Stimulated activated CD8-positive, alpha-beta memory T cell treated with anti-CD3 and anti-CD28 coated beads, Interleukin-7, amount 100 ng/mL, for 1 hour (primary cell): ENCODE data around the gene PHYKPL.
"Not testable (repeated sequence)": the region's sequence is repeated elsewhere in the genome, so short reads cannot be mapped to it uniquely, and the experiment has no call there.

Source experiments
- DNase-seq, 2 donors: peaks; one replicate each; pipeline ENCODE4 v3.0.0-alpha.2; 2020; ENCODE audit warnings: low read depth in 2 of 2

The PHYKPL gene

DNA sequence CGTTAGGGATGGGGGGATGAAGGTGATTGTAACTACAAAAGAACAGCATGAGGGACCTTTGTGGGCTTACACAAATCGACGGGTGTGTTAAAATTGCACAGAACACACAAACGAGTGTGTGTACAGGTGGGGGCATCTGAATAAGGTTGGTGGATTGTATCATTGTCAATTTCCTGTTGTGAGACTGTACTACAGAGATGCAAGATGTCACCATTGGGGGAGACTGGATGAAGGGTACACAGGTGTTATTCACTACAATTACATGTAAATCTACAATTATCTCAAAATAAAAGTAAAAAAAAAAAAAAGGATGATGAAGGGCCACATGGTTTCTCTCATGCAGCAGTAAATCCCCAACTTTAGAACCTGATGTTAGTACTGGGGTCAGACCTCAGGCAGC is 31.4 kb upstream of the PHYKPL start:
- DNase-seq = no peak

DNA sequence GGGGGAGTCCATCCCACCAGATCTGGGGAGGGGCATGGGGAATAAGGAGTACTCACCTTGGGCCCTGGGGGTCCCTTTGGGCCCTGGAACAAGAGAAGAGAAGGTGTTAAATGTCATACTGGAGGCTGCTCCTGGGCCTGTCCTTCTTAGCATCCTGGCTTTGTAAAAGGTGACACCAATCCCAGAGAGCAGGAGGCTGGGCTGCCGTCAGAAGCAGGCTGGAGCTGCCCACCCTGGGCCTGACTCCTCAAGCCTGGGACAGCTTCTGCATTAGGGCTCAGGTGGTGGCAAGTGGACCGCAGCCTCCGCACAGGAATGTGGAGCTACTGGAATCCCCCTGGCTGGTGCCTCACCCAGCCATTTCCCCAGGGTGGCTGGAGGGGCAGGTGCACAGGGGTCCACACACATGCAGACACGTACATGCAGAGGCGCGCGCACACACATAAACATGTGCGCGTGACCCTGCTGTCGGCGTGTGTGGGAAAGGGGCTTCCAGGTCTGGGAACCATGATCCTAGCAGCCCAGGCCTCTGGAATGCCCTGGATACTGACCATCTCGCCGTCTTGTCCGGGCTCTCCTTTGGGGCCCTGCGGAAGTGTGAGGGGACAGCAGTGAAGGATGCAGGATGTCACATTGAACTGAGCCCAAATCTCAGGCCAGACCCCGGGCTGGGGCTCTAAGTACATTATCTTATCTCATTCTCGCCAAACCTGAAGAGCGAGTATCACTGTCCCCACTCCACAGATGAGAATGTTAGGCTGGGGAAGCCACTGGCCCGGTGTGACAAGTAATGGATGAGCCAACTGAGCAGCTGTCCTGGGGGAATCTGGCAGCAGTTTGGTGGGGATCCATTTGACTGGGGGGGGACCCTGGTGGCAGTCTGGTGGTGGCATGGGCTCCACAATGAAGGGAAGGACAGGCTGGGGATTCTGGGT is 29.3 kb upstream of the PHYKPL start:
- DNase-seq = no peak

DNA sequence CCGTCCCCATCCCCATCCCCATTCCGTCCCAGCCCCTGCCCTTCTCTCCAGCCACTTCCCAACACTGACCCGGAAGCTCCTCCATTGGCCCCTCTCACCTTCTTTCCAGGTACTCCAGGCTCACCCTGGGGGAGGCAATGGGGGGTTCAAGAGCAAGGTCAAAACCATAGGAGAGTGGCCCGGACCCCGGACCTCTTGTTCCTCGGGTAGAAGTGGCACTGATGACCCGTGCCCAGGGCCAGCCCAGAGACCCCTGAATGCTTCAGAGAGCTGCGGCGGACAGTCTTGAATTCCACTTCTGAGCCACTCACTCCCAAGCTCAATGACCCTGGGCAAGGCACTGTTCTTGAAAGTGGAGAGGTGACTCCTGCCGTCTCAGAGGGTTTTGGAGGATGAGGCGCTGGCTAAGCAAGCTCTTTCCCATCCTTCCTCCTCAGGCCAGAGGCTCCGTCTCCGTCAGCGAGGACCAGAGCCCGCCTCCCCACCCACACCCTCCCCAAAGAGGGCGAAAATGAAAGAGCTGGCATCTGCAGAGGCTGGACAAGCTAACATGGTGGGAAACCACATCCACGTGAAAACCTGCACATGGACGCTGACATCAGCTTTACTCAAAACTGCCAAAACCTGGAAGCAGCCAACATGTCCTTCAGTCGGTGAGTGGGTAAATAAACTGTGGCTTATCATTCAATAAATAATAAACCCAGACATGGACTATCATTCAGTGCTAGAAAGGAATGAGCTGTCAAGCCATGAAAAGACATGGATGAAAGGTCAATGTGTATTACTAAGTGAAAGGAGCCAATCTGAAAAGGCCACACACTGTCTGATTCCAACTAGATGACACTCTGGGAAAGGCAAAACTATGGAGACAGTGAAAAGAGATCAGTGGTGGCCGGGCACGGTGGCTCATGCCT is 27.3 kb upstream of the PHYKPL start:
- no peak for DNase-seq

DNA sequence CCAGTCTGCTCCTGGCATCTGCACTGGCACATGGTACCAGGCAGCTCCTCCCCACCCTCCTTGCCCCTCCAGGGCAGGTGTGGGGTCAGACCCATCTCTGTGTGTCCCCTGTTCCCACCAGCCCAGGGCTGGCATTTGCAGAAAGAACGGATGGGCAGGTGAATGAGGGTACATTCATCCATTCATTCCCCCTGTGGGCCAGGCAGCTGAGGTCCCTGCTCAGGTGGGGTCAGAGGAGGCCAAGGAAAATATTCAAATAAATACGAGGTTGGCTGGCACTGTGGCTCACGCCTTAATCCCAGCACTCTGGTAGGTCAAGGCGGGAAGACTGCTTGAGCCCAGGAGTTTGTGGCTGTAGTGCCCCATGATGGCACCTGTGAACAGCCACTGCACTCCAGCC is 25.0 kb upstream of the PHYKPL start:
- no peak for DNase-seq

DNA sequence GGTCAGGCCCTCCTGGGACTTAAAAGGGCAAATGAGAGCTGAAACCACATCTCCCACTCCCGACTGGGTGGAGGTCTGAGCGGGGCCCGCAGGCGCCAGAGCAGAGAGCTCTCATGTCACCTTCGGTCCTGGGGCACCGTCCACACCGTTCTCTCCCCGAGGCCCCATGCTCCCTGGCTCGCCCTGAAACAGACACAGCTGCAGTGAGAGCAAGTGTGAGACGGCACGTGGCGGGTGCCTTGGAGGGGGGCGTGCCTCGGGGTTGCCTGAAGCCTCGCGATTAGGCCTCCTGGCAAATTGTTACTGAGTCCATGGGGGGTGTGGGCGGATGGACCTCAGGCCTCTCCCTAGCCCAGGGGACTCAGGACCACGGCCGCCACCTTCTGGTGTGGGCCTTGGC is 24.1 kb upstream of the PHYKPL start:
- no peak for DNase-seq

DNA sequence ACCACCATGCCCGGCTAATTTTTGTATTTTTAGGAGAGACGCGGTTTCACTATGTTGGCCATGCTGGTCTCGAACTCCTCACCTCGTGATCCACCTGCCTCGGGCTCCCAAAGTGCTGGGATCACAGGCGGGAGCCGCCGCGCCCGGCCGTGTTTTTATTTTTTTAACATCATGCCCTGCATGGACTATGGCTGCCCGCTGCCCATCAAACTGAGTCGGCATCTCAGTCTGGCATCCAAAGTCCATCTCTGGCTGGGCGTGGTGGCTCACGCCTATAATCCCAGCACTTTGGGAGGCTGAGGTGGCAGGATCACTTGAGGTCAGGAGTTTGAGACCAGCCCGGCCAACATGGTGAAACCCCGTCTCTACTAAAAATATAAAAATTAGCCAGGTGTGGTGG is 21.0 kb upstream of the PHYKPL start:
- DNase-seq = not testable (repeated sequence)

DNA sequence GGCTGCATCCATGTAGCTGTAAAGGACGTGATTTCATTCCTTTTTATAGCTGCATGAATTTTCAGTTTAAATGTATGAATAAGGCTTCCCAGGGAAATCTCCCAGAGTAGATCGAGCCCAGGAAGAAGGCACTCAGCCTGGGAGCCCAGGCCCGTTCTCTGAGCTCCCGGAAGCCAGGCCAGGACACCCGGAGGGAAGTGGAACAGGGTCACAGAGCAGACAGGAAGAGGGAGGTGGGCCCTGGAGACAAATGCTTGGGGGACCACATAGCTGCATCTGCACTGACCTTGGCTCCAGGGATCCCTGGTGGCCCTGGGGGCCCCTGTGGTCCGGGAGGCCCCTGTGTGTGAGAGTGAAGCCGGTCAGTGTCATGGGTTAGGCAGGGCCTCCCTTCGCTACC is 19.7 kb upstream of the PHYKPL start:
- no peak for DNase-seq

DNA sequence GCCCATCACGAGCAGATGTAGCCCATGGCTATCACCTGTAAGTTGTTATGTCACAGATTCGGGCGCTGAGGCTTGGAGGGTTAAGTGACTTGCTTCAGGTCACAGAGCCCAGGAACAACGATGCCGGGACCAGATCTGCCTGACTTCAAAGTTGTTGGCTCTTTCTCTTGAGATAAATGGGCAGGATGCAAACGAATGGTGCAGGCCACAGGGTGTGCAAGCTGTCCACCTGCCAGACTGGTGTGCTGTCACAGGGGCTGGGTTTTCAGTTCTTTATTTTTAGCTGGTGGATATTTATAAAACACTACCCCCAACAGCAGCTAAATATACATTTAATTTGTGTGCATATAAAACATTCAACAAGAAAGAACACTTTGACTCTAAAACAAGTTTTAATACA is 17.7 kb upstream of the PHYKPL start:
- DNase-seq = no peak

DNA sequence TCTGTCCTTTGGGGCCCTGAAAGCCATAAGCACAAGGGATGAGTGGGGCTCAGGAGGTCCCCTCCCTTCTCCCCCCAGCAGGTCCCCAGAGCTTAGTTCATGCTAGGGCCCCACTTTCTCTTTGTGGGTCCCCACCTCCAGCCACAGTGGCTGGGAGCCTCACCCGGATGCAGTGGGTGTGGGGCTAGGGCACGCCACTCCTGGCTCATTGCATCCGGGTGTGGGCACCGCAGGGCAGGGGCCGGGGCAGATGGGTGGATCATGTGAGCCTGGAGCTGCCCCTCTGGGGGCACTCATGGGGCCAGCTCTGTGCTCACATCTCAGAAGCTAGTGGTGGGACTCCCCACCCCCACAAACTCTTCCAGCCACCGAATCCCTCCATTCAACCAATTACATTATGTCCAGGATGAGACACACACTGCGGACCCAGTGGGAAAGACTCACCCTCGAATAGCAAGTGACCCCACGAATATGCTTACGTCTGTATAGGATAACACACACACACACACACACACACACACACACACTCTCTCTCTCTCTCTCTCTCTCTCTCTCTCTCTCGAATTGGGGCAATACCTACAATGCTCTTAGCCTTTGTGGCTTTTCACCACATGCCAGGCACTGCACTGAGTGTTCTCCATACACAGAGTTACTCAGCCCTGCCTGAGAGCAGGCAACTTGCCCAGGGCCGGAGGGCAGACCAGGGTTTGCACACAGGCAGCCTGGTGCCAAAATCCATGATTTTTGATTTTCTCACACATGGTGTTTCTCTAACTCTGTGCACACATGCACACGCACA is 16.8 kb upstream of the PHYKPL start:
- DNase-seq = no peak

DNA sequence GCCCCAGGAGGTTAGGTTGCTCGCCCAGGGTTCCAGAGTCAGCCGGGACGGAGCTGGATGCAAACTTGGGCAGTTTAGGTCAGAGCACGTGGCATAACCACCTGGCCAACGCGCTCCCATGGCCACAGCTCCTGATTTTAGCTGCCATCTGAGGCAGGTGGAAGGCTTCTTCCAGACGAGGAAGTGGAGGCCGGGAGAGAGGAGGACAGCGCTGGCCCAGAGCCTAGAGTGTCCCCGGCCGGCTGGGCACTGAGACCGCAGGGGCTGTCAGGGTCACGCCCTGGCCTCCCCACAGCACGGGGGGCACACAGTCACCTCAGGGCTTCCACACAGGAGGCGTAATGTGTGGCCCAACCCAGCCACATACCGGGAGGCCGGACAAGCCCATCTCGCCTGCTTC is 16.1 kb upstream of the PHYKPL start:
- DNase-seq = no peak

DNA sequence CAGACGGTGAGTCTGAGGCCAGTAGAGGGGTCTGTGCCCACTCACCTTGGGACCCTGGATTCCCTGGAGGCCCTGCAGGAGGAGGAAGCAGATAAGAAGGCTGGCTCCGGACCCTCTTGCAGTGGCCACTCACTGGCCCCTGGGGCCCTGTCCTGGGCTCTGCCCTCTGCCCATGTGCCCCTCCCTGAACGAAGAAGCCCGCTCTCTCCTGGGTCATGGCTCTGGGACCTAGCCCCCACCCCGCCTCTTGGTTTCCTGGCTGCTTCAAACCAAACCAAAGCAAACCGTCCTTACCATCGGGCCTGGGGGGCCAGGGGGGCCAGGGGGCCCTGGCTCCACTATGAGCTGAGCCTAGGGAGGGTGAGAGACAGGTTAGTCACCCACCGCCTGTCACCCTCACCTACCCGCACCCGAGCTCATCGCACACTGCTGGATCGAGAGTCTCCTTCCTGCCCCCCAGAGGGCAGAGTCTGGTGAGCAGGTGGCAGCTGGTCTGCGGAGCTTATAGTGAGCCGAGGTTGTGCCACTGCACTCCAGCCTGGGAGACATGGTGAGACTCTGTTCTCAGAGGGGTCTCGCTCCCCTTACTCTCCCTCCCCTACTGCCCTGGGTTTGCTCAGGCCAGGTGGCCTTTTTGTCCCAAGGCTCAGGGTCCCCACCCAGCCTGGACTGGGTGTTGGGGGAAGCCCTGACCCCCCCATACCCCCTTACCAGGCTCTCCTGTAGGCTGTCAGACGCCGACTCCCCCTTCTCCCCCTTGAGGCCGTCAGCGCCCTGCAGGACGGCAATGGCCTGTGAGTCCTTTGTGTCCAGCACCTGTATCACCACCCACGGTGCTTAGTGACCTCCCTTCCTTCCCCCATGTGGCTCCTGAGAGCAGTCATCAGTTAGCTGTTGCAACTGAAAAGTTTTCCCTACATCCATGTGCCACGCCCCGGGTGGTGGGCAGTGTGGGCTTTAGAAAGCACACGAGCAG is 15.2 kb upstream of the PHYKPL start:
- DNase-seq = no peak

DNA sequence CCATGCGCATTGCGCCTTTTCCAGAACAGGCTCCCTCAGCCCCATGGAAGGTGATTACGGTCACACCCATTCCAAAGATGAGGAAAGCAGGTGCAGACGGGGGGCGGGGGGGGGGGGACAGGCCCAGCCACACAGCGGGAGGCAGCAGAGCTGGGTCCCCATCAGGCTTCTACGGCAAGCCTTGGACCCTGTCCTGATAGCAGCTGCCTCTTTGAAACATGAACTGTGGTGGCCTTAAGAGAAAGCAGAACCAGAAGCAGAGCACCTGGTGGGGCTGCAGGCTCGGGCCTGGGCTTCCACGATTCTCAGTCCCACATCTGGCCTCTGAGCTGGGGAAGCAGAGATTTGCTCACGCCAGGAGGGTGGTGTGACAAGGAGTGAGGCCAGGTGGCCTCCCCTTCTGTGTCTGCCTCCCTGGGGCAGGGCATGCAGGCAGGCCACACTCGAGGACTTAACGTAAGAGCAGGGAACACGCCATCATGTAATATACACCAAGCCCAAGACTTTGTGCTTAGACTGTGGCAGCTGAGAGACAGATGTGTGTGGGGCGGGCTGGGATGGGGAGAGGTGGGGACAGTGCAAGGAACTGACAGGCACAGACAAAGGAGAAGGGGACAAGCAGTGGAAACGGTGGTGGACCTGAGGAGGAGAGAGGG is 14.2 kb upstream of the PHYKPL start:
- DNase-seq = no peak

DNA sequence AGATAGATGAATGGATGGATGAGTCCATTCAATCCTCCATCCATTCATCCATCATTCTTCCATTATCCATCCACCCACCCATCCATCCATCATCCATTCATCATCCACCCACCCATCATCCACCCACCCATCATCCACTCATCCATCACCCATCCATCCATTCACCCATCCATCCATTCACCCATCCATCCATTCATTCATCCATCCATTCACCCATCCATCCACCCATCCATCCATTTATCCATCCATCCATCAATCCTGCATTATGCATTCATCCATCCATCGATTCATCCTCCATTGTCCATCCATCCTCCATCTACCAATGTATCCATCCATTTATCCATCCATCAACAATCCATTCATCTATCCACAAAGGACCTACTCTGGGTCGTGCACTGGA is 12.8 kb upstream of the PHYKPL start:
- DNase-seq = no peak

DNA sequence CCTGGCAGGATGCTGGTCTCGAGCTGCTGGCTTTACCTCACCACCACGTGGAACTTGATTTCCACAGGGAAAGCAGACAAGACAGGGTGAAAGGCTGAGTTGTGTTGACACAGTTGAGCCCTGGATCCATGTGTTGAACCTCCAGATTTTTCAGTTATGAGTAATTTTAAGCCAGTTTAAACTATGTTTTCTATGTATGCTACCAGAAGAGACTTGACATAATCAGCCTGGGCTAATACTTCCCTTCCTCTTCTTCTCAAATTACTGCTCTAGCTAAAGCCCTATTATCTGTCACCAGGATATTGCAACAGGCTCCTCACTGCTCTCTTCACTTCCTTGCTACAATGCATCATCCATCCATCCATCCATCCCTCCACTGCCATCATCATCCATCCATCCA is 12.0 kb upstream of the PHYKPL start:
- DNase-seq = no peak

DNA sequence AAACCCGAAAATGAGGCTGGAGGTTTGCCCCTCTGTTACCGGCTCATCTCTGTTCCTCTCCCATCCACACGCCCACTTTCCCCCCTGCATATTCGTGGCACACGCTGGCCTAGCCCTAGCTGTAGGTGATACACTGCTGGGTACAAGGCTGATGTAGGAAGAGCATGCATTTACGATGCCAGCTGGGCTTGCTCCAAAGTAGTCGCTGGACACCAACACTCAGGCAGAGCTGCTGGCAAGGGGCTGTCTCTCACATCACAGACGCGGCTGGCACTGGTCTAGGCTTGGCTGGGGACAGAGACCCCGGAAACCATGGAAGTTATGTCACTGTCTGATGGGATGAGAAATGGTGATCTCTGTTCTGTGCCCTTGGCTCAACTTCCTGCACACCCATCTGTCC is 9.8 kb upstream of the PHYKPL start:
- no peak for DNase-seq

DNA sequence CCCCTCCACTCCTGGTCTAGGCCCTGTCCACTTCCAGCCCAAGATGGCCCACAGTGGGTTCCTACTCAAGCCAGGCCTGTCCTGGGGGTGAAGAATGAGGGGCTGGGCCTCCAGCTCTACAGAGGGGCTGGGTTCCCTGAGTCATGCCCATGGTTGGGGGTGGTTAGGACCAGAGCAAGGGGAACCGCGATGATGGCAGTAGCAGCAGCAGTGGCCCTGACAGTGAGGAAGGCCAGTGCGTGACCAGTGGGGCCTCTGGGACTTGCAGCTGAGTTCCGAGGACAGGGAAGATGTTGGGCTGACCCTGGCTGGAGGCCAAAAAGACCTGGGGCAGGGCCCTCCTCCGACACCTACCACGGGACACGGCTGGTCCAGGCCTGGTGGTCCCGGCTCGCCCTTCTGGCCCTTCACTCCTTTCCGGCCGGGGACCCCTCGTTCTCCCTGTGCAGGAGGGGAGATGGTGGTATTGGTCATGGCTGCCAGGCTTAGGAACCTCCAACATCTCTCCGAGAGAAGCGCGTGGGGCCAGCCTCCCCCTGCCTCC is 9.2 kb upstream of the PHYKPL start:
- DNase-seq = no peak

DNA sequence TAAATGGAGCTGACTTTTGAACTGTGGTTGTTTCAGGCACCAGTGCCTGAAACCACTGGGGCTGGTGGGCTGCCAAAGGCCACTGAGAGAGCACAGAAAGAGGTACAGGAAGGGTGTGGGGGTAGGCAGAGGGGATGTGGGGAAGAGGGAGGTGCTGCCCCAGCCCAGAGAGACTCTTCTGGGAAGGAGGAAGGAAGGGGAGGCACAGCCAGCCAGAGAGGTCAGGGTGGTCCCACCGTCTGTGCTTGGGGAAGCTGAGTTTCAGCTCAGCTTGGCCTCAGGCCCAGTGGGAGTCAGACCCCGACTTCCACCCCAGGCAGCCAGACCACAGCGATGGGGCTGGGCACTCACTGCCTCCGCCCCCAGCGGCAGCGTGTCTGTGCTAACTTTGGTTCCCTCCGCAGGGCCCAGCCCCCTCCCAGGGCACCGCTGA is 8.6 kb upstream of the PHYKPL start:
- DNase-seq = no peak

DNA sequence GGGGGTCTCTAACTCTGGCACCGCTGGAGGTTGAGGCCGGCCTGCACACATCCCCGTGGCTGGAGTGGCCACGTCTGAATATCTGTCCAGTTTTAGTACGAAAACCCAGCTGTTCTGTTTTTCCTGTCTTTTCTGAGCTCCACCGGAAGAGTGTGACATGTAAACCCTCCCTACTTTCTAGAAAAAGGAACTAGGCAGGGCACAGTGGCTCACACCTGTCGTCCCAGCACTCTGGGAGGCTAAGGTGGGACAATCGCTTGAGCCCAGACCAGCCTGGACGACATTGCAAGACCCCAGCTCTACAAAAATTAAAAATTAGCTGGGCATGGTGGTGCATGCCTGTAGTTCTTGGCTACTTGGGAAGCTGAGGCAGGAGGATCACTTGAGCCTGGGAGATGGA is 8.2 kb upstream of the PHYKPL start:
- no peak for DNase-seq

DNA sequence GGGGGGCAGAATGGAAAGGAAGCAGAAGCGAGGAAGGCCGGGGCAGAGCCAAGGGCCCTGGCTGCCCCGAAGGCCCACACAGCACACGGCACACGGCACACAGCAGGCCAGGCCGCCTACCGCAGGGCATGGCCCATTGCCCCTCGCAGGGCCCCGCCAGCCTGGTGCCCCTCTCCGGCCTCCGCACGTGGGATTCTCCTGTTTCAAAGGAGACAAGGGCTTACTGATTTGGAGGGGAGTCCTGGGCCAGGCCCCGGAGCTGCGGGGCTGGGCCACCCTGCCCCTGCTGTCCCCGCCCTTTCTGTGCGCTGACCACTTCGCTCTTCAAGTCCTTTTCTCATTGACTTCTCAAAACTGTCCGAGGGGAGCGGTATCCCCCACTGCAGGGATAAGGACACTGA is 7.7 kb upstream of the PHYKPL start:
- DNase-seq = no peak
